AG09309 (cell line): Measurements from ENCODE around the gene ITPR2.
"Not testable (repeated sequence)": the region's sequence is repeated elsewhere in the genome, so short reads cannot be mapped to it uniquely, and the experiment has no call there.

ENCODE experiments used
- DNase-seq: peaks from one replicate; pipeline ENCODE4 v3.0.0-alpha.2; 2010; ENCODE audit warnings: low read depth
- H3K4me3 ChIP-seq: 2 replicates; pipeline ENCODE4 v1.5.1; 2011; ENCODE audit warnings: mild to moderate bottlenecking, low read depth, low read length, moderate library complexity; ENCODE audit not compliant: control insufficient read depth
- TF ChIP-seq, protein P1 (sequence below): IDR thresholded peaks from 2 replicates; pipeline ENCODE4 v1.5.1; 2011; ENCODE audit warnings: mild to moderate bottlenecking, low read depth, low read length, inconsistent platforms; ENCODE audit not compliant: insufficient read depth, control insufficient read depth; ENCODE audit errors: missing control alignments

ITPR2 gene

DNA sequence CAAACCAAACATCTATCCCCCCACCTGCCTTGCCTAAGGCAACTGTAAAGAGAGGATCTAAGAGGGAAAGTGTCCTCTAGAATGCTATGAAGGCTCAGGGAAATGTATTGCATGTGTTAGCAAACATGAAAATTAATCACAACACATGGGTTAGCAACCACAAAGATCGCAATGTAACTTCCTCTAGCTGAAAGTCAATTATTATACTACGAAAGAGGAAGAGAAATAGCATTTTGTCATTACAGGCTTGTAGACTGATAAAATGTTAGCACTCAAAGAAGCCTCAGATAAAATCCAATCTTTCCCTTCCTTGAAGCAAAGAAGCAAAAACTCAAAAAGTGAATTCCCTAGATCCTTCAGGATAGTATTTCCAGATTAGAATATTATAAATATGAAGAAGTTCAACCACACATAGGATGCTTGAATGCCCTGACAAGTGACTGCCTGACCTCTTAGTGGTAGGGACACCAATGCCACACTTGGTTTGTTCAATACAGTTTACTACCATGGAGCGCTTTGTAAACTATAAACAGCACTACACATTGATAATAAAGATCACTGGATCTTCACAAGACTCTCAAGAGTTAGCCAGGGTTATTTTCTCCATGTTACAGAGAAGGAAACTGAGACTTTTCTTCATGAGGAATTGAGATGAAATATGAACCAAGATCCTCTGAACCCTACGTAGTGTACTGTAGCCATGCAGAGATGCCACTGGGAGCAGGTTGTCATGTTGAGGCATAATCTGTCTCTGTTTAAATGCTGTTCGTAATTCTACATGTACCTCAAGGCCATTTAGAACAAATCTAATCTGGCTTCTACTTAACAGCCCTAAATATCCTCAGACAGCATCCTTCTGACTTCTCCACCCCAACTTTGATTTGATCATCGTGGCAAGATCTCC, 100.7 kb downstream of the ITPR2 start:
- no peak overlapping the region for H3K4me3 ChIP-seq
- DNase-seq: no peak

DNA sequence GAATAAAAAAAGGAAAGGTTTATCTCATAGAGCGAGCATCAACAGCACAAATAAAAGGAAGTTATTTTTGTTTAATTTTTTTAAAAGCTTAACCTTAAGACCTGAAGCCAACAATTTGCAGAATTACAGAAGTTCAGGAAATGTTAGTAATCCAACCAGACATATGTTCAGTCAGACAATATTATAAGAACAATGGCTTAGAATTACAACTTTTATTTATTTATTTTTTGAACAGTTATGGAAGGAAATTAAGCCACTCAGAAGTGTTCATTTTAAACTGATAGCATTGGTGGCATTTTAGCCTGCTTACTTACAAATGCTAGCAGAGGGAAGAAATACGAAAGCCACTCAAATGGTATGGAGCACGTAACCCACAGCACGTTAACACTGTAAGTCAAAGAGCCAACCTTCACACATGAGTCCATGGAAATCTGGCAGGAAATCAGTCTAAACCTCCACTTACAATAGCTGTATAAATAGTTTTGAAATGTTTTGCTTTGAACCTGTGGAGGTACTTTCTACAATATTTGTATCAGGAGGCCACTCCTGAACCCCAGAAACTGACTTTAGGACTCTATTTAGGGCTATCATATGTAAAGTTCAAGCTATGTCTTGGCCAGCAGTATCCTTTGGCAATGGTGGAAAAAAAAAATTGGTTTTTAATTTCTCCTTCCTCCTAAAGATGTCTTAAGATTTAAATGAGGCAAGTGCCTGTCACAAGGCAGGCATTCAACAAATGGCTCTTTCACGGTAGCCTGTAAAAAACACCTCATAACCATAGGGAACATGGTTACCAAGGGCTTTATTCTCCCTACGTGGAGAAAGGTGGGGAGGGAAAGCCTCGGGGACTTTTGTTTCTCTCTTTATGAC, 102.3 kb downstream of the ITPR2 start:
- DNase-seq: no peak
- no peak overlapping the region for H3K4me3 ChIP-seq
- TF ChIP-seq, protein P1, sequence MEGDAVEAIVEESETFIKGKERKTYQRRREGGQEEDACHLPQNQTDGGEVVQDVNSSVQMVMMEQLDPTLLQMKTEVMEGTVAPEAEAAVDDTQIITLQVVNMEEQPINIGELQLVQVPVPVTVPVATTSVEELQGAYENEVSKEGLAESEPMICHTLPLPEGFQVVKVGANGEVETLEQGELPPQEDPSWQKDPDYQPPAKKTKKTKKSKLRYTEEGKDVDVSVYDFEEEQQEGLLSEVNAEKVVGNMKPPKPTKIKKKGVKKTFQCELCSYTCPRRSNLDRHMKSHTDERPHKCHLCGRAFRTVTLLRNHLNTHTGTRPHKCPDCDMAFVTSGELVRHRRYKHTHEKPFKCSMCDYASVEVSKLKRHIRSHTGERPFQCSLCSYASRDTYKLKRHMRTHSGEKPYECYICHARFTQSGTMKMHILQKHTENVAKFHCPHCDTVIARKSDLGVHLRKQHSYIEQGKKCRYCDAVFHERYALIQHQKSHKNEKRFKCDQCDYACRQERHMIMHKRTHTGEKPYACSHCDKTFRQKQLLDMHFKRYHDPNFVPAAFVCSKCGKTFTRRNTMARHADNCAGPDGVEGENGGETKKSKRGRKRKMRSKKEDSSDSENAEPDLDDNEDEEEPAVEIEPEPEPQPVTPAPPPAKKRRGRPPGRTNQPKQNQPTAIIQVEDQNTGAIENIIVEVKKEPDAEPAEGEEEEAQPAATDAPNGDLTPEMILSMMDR: no peak

More for the DNA sequence above, 100.7 kb downstream of the ITPR2 start:
- TF ChIP-seq, protein P1: no peak

GRCh38 chr12:26729137-26729671, 103.8 kb downstream of the ITPR2 start:
- not testable (repeated sequence) for H3K4me3 ChIP-seq, DNase-seq

- TF ChIP-seq, protein P1: no peak
- no peak for DNase-seq
- H3K4me3 ChIP-seq: no peak overlapping the region
Observed at GRCh38 chr12:26728205-26729050, 104.6 kb downstream of the ITPR2 start.

DNA sequence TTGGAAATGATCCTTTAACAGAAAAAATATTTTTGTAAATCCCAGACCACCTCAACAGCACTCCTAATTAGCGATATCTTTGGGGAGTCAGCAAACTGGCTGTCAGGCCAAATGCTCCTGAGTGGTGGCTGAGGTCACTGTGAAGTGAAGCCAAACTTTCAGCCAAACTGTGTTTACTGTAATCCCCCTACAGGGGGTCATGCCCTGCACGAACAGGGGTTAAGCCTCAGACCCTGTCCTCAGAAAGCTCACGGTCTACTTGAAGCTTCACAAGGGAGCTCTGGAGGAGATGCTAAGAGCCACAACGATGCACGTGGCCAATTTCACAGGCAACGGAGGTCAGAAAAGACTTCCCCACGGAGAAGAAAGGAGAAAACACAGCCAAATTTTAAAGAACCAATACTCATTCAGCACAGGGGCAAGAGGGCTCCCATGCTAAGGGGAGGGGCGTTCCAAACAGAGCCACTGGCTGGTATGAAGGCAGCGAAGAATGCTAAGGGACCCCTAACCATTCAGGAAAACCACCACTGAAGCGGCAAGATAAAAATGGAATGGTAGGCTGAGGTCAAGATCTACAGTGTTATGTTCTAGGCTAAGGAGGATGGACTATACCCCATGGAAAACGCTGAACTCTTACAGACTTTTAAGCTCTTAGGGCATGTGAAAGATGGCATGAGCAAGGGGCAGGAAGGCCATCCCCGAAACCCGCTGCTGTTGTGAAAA, 105.4 kb downstream of the ITPR2 start:
- no peak for DNase-seq
- H3K4me3 ChIP-seq: no peak overlapping the region
- TF ChIP-seq, protein P1: no peak

GRCh38 chr12:26726956-26727355, 106.0 kb downstream of the ITPR2 start:
- no peak overlapping the region for H3K4me3 ChIP-seq

More at GRCh38 chr12:26726956-26727355, 106.0 kb downstream of the ITPR2 start:
- no peak for DNase-seq
- TF ChIP-seq, protein P1: no peak
